ENCODE data around the gene CABP7.
"Not testable (repeated sequence)": the region's sequence is repeated elsewhere in the genome, so short reads cannot be mapped to it uniquely, and the experiment has no call there.

Gene CABP7

GRCh38 chr22:29748248-29748893, 28.6 kb downstream of the CABP7 start:
- no peak for DNase-seq (ENCODE audit: low spot score)

DNA sequence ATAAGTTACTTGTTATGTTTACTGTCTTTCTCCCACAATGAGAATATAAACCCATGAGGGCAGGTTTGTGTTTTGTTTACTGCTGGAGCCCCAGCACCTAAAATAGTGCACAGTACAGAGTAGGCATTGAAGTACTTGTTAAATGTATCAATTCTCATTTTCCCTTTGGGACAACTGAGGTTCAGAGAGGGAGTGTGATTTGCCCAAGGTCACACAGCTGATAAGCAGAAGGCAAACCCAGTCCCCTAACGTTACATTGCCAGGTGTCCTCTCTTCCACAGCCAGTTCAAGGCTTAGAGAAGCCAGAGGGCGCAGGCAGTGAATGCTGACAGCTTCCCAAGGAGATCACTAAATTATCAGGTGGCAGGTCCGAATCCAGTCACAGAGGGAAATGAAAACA, 30.2 kb downstream of the CABP7 start:
- no peak for DNase-seq (ENCODE audit: low spot score)

DNA sequence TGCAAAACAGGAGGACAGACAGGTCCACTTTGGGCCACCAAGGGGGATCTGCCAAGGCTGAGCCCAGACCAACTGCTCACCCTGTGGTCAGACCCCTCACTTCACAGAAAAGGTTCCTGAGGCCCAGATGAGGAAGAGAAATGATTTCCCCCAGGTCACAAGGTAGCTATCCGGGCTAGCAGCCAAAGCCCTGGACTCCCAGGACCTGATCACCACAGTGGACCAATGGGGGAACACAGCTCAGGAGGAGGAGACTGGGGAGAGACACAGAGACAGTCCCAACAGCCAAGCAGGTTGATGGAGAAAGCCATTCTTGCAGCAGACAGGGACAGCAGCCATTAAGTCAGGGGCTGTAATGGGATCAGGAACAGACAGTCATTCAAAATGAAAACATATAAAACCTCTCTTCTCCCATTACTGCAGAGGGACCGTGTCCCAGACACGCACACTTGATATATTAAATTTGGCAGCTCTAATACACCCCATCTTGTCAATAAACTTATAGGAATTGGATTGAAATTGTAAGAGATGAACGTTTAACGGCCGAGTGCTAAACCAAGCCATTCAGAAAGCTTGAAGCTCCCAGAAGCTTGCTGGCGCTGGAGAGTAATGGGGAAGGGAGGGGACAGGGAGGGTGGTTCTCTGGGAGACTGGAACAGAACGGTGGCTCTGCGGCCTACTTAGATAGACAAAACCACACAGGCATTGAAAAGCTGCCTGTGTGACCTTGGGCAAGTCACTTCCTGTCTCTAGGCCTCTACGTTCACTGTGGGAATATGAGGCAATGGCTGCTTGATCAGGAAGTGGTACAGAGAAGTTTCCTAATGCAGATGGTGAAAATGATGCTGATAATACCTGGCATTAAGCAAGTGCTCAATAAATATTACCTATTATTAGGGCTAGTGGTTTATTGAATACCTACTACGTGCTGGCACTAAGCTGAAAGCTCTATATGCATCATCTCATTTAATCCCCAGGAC, 31.0 kb downstream of the CABP7 start:
- DNase-seq (ENCODE audit: low spot score): no peak

DNA sequence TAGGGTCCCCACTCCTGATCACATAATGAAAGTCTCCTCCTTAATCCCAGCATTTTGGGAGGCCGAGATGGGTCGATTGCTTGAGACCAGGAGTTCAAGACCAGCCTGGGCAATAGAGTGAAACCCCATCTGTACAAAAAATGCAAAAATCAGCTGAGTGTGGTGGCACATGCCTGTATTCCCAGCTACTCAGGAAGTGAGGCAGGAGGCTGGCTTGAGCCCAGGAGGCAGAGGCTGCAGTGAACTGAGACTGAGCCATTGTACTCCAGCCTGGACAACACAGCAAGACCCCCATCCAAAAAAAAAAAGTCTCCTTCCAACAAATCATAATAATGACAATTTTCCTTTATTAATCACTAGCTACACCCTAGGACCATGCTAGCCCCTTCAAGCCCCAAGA, 31.9 kb downstream of the CABP7 start:
- no peak for DNase-seq (ENCODE audit: low spot score)

DNA sequence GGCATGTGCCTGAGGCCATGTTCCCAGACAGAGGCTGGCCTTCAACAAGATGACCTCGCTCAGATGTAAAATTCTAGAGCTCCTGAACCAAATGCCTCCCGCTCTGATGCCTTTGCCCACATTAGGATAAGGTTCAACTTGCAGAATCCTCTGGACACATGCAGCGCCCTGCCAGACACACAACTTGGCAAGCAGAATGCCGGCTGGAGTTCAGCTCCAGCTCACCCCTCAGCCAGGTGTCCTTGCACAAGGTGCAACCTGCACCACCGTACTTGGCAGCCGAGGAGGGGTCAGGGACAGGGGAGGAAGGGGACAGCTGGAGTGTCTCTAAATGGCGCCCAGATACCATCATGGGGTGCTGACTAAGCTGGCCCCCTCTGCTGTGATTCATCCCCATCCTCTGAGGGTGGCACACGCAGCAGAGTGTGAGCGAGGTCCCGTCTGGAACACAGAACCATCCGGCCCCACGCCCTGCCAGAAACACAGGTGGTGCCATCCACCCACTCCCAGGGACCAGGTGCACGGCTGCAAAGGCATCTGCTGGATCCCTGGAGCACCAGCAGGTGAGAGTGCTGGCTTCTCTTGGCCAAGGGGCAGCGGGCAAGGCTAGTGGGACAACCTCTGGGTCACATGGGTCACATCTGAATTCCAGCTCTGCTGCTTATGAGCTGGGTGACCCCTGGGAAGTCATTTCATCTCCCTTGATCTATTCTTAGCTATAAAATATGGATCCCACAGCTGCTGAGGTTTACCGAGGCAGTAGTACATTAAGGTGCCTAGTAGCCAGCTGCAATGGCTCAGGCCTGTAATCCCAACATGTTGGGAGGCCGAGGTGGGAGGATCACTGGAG, 34.2 kb downstream of the CABP7 start:
- DNase-seq (ENCODE audit: low spot score): no peak

DNA sequence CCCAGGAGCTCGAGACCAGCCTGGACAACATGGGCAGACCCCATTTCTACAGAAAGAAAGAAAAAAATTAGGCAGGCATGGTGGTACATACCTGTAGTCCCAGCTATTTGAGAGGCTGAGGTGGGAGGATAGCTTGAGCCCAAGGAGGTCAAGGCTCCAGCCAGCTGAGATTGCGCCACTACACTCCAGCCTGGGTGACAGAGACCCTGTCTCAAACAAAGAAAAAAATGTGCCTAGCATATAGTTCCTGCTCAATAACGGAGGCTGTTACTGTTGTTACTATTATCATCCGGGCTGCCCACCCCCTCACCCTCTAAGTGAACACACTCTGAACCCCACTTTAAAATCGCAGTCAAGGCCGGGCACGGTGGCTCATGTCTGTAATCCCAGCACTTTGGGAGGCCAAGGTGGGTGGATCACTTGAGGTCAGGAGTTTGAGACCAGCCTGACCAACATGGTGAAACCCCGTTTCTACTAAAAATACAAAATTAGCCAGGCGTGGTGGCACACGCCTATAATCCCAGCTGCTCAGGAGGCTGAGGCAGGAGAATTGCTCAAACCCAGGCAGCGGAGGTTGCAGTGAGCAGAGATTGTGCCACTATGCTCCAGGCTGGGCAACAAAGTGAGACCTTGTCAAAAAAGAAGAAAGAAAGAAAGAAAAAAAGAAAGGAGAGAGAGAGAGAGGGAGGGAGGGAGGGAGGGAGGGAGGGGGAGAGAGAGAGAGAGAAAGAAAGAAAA, 35.0 kb downstream of the CABP7 start:
- not testable (repeated sequence) for DNase-seq (ENCODE audit: low spot score)

- no peak for DNase-seq (ENCODE audit: low spot score)
Observed at GRCh38 chr22:29755889-29756288, 36.1 kb downstream of the CABP7 start.

GRCh38 chr22:29756341-29756740, 36.5 kb downstream of the CABP7 start:
- DNase-seq (ENCODE audit: low spot score): no peak

DNA sequence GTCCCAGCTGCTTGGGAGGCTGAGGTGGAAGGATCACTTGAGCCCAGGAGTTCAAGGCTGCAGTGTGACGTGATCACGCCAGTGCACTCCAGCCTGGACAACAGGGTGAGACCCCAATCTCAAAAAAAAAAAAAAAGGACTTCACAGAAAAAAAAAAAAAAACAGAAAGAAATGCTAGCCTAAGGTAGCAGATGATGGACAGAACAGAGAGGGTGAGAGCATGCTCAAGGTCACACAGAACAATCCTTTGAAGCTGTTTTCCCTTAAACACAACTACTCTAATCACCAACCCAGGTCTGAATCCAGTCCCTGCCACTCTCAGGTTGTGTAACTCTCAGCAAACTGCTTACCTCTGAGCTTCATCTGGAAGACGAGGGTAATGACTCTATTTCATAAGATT, 37.3 kb downstream of the CABP7 start:
- DNase-seq (ENCODE audit: low spot score): no peak

DNA sequence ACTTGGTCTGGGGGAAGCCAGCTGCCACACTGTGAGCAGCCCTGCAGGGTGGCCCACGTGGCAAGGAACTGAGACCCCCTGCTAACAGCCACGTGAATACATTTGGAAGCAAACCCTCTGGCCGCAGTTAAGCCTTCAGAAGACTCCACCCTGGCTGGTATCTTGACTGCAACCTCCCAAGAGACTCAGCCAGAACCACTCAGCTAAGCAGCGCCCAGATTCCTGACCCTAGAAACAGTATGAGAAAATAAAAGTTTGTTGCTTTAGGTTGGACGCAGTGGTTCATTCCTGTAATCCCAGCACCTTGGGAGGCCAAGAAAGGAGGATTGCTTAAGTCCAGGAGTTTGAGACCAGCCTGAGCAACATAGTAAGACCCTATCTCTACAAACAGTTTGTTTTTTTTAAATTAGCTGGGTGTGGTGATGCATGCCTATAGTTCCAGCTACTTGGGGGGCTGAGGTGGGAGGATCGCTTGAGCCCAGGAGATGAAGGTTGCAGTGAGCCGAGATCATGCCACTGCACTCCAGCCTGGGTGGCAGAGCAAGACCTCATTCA, 38.3 kb downstream of the CABP7 start:
- DNase-seq (ENCODE audit: low spot score): no peak

- DNase-seq (ENCODE audit: low spot score): no peak
Observed at GRCh38 chr22:29758959-29759358, 39.2 kb downstream of the CABP7 start.

GRCh38 chr22:29762263-29762662, 42.5 kb downstream of the CABP7 start:
- DNase-seq (ENCODE audit: low spot score): no peak

- no peak for DNase-seq (ENCODE audit: low spot score)
Observed at GRCh38 chr22:29765905-29766631, 46.3 kb downstream of the CABP7 start.

DNA sequence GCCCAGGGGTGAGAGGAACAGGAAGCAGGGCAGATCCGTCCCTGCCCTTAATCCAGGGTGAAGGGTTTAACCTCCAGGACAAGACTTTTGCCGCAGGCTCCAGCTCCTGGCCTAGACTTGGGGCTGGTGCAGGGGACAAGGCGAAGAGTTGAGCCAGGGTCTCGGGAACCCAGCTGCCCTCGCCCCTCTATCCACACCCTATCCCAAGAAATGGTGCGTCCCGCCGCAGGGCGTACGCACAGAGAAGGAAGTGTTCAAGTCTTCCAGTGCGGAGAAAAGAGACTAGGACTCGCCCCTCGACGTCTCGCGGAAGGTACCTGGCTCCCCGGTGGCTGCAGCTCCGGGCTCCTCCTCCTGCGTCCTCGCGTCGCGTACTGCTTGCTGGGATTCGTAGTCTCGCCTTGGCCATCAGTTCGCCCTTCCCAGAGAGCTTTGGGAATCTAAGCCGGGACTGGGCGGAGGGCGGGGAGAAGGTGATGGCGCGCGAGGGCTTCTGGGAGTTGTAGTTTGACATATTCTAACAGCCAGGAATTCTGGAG, 46.9 kb downstream of the CABP7 start, which contains the start of gene ZMAT5:
ZMAT5 (minus strand) TSS at position 376 of the 539 bp plus-strand sequence. CDS start 18,463 bp downstream, outside the sequence.
- peak; percentile 99 for DNase-seq (ENCODE audit: low spot score)

GRCh38 chr22:29767171-29768051, 47.6 kb downstream of the CABP7 start, which contains the start of gene UQCR10:
Gene UQCR10, plus strand, starts transcription at chr22:29767369. Its CDS starts 30 bp downstream, at chr22:29767399.
- peak; percentile 96 for DNase-seq (ENCODE audit: low spot score)

GRCh38 chr22:29768052-29768693, 48.4 kb downstream of the CABP7 start:
- DNase-seq (ENCODE audit: low spot score): no peak

DNA sequence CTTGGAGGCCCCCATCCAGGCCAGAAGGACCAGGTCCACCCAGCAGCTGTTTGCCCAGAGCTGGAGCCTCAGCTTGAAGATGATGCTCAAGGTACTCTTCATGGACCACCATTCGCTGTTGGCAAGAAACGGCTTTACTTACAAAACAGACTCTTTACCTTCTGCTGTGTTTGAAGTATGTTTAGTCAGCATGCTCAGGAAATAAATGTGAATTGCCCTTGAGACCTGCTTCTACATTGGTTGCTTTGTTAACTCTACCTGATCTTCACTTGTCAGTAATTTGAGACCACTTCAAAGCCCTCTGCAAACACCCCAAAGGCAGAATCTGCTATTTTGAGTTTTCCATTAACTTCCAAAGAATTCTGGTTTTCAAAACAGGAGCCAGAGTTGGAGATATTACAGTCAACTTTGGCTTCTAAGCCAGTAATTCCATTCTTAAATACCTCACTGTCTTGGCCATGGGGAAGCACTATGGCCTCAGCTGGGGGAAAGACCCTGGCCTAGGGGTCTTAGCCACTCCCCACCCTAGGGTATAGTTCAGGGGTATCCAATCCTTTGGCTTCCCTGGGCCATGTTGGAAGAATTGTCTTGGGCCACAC, 50.0 kb downstream of the CABP7 start:
- no peak for DNase-seq (ENCODE audit: low spot score)

DNA sequence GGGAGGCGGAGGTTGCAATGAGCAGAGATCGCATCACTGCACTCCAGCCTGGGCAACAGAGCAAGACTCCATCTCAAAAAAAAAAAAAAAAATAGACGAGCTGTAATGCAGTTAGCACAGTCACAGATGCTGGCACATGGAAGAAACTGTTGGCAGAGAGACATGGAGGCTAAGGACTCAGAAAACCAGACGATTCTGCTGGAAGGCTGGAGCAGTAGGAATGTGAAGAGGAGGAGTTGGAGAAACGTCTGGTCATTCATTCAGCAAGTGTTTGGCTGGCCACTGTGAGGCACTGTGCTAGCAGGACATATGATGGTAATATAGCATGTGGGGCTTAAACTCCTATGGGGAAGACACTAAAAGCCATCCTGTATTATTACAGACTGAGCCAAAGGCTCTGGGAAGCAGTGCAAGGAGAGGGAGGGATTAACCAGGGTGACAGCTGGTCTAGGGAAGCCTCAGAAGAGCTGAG, 52.4 kb downstream of the CABP7 start:
- DNase-seq (ENCODE audit: low spot score): no peak
